Fibroblast of lung (primary cell): ENCODE measurements around the gene CPTP.

ENCODE experiments used
- CTCF ChIP-seq, 2 donors: IDR thresholded peaks in 1 of 2; conservative IDR thresholded peaks in 1 of 2; 1 replicate in 1 of 2; 2 replicates in 1 of 2; pipeline ENCODE4 v1.5.1; 2011 to 2012; ENCODE audit warnings: low read length in 2 of 2, control low read depth in 1 of 2, inconsistent platforms in 1 of 2, low read depth in 1 of 2, mild to moderate bottlenecking in 1 of 2
- EZH2 ChIP-seq: IDR thresholded peaks from 2 replicates; pipeline ENCODE4 v1.5.1; 2012; ENCODE audit warnings: low read length, control low read depth, mild to moderate bottlenecking; ENCODE audit errors: missing control alignments

DNA sequence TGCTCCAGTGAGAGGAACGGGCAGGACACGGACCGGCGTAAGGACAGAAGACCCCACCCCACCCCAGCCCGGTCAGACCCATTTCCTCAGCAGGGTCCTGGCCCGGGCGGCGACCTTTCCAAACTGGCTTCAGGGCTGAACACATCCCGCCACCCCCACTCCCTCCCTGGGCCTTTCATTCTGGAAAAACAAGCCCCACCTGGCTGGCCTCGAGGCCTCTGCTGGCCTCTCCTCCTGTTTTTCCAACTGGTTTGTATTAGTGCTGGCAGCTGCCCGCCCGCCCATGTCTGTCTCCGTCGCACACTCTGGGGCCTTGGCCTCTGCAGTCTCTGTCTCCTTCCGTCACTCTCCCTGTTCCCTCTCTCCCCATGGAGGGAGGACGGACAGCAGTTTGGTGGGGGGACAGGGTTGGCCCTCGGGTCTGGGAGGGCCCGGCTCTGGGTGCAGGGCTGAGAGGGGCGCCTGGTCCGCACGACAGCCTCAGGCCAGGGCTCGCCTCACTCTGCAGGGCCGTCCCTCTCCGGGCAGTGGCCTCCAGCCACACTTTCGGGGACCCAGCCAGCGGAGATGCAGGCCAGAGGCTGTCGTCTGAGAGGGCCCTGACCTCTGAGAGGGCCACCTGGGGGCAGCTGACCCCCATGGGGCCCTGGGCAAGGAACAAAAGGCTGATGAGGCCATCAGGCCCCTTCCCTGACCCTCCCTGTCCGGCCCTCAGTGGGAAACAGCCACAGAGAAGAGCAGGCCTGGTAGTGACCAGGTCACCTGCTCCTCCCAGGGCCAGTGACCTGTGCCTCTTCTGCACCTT, 35.3 kb downstream of the CPTP start:
- TF ChIP-seq CTCF (conservative IDR thresholded peaks at IDR 0.05 in 1 of 2, IDR thresholded peaks at IDR 0.05 in 1 of 2; ENCODE audit: low read depth in 1 of 2, low read length in 2 of 2) (no peak), EZH2 (no peak)
